SIG-M5 treated with dmso at 0.1 percent for 504 hours (cell line): ENCODE data around the gene EDN1.
"Not testable (repeated sequence)": the region's sequence is repeated elsewhere in the genome, so short reads cannot be mapped to it uniquely, and the experiment has no call there.

Experiments used
- DNase-seq: peaks from one replicate; lab custom pipeline; 2025; ENCODE audit not compliant: unreplicated experiment; lab: John Stamatoyannopoulos, UW

The EDN1 gene

GRCh38 chr6:12324099-12324498 is 33.9 kb downstream of the EDN1 start:
- DNase-seq, result peak; percentile 77

GRCh38 chr6:12324748-12325147 is 34.6 kb downstream of the EDN1 start:
- no peak for DNase-seq

- DNase-seq, result no peak
Measured at GRCh38 chr6:12325872-12326271, 35.7 kb downstream of the EDN1 start.

GRCh38 chr6:12327391-12327790 is 37.2 kb downstream of the EDN1 start:
- no peak for DNase-seq

GRCh38 chr6:12327988-12328387 is 37.8 kb downstream of the EDN1 start:
- DNase-seq, result no peak

- no peak for DNase-seq
Measured at GRCh38 chr6:12328701-12329100, 38.5 kb downstream of the EDN1 start.

- no peak for DNase-seq
Measured at GRCh38 chr6:12331474-12331873, 41.3 kb downstream of the EDN1 start.

- DNase-seq, result peak; percentile 69
Measured at GRCh38 chr6:12331951-12332749, 42.0 kb downstream of the EDN1 start.

- DNase-seq, result not testable (repeated sequence)
Measured at GRCh38 chr6:12332750-12333079, 42.6 kb downstream of the EDN1 start.

GRCh38 chr6:12333128-12333527 is 43.0 kb downstream of the EDN1 start:
- DNase-seq, result no peak

- no peak for DNase-seq
Measured at GRCh38 chr6:12334526-12335130, 44.5 kb downstream of the EDN1 start.

GRCh38 chr6:12335131-12335527 is 45.0 kb downstream of the EDN1 start:
- DNase-seq, result no peak

GRCh38 chr6:12335717-12336116 is 45.6 kb downstream of the EDN1 start:
- DNase-seq, result no peak

- no peak for DNase-seq
Measured at GRCh38 chr6:12336121-12336971, 46.2 kb downstream of the EDN1 start.

- DNase-seq, result no peak
Measured at GRCh38 chr6:12339022-12339421, 48.9 kb downstream of the EDN1 start.

GRCh38 chr6:12339808-12340487 is 49.8 kb downstream of the EDN1 start:
- no peak for DNase-seq

- no peak for DNase-seq
Measured at GRCh38 chr6:12340488-12340818, 50.3 kb downstream of the EDN1 start.

- no peak for DNase-seq
Measured at GRCh38 chr6:12342664-12343063, 52.5 kb downstream of the EDN1 start.

- no peak for DNase-seq
Measured at GRCh38 chr6:12343122-12343439, 52.9 kb downstream of the EDN1 start.

- no peak for DNase-seq
Measured at GRCh38 chr6:12343440-12344162, 53.4 kb downstream of the EDN1 start.

GRCh38 chr6:12344296-12344695 is 54.1 kb downstream of the EDN1 start:
- no peak for DNase-seq
